22Rv1 (cell line): Measurements from ENCODE around the gene SAMD4A.

Experiments
- H3K27ac ChIP-seq: fragments of 450-650 bp; 2 replicates; pipeline ENCODE4 v1.5.1; 2017
- CTCF ChIP-seq: fragments of 450-650 bp; IDR thresholded peaks from 2 replicates; pipeline ENCODE4 v1.5.1; 2017; ENCODE audit warnings: mild to moderate bottlenecking
- ZFX ChIP-seq: fragments of 450-650 bp; IDR thresholded peaks from 2 replicates; pipeline ENCODE4 v1.6.1; 2017; ENCODE audit warnings: antibody characterized with exemption, borderline replicate concordance

SAMD4A gene

GRCh38 chr14:54683882-54684794, 117.2 kb downstream of the SAMD4A start:
- H3K27ac ChIP-seq = no peak overlapping the region
- TF ChIP-seq ZFX (no peak), CTCF (no peak)

- H3K27ac ChIP-seq = no peak overlapping the region
- TF ChIP-seq ZFX (no peak), CTCF (no peak)
These were observed 118.4 kb downstream of the SAMD4A start for GRCh38 chr14:54685286-54685845.

GRCh38 chr14:54686219-54686870, 119.4 kb downstream of the SAMD4A start:
- TF ChIP-seq CTCF = no peak
- no peak for TF ChIP-seq ZFX
- H3K27ac ChIP-seq = no peak overlapping the region

- H3K27ac ChIP-seq = no peak overlapping the region
- no peak for TF ChIP-seq ZFX
- TF ChIP-seq CTCF = no peak
These were observed 120.2 kb downstream of the SAMD4A start for GRCh38 chr14:54686871-54687749.

- no peak overlapping the region for H3K27ac ChIP-seq
- TF ChIP-seq CTCF (no peak), ZFX (no peak)
These were observed 120.8 kb downstream of the SAMD4A start for GRCh38 chr14:54687750-54688119.

GRCh38 chr14:54688229-54688628, 121.3 kb downstream of the SAMD4A start:
- no peak overlapping the region for H3K27ac ChIP-seq
- TF ChIP-seq ZFX (no peak), CTCF (no peak)
